Keratinocyte (primary cell): ENCODE measurements around the gene CREB3L2.

Experiments
- CTCF ChIP-seq, 3 experiments: IDR thresholded peaks in 1 of 3; conservative IDR thresholded peaks in 1 of 3; optimal IDR thresholded peaks in 1 of 3; 2 replicates in 2 of 3; 3 replicates in 1 of 3; pipeline versions ENCODE3 to v1.5.1; 2011; ENCODE audit warnings: low read length in 3 of 3, mild to moderate bottlenecking in 3 of 3, moderate library complexity in 2 of 3, control low read depth in 1 of 3, inconsistent platforms in 1 of 3; ENCODE audit not compliant: insufficient read depth in 2 of 3; ENCODE audit errors: extremely low read depth in 1 of 3
- EZH2 ChIP-seq: IDR thresholded peaks from one replicate; pipeline ENCODE4 v1.6.1; 2012; ENCODE audit warnings: inconsistent platforms, mild to moderate bottlenecking, low read length, moderate library complexity

- TF ChIP-seq CTCF (optimal IDR thresholded peaks at IDR 0.05 in 1 of 3, IDR thresholded peaks at IDR 0.05 in 1 of 3, conservative IDR thresholded peaks at IDR 0.05 in 1 of 3; ENCODE audit: extremely low read depth in 1 of 3, insufficient read depth in 2 of 3, low read length in 3 of 3) (no peak), EZH2 (no peak)
Observed at GRCh38 chr7:137844677-137845425, 157.0 kb downstream of the CREB3L2 start.
